Cardiac fibroblast (primary cell): ENCODE results near the gene TIPARP.

Experiments used
- DNase-seq, 2 donors: peaks; one replicate each; pipeline versions ENCODE4 v3.0.0 to v3.0.0-alpha.2; 2010; ENCODE audit warnings: low read depth in 2 of 2
- H3K4me3 ChIP-seq, 2 donors: replicated peaks in 1 of 2; 1 replicate in 1 of 2; 2 replicates in 1 of 2; pipeline ENCODE4 v1.5.1; 2011; ENCODE audit warnings: low read depth in 2 of 2, low read length in 2 of 2, mild to moderate bottlenecking in 2 of 2, moderate library complexity in 1 of 2
- TF ChIP-seq, protein P1 (sequence below): IDR thresholded peaks from one replicate; pipeline ENCODE4 v1.5.1; 2011; ENCODE audit warnings: low read depth, mild to moderate bottlenecking, low read length, inconsistent platforms

Gene TIPARP, protein sequence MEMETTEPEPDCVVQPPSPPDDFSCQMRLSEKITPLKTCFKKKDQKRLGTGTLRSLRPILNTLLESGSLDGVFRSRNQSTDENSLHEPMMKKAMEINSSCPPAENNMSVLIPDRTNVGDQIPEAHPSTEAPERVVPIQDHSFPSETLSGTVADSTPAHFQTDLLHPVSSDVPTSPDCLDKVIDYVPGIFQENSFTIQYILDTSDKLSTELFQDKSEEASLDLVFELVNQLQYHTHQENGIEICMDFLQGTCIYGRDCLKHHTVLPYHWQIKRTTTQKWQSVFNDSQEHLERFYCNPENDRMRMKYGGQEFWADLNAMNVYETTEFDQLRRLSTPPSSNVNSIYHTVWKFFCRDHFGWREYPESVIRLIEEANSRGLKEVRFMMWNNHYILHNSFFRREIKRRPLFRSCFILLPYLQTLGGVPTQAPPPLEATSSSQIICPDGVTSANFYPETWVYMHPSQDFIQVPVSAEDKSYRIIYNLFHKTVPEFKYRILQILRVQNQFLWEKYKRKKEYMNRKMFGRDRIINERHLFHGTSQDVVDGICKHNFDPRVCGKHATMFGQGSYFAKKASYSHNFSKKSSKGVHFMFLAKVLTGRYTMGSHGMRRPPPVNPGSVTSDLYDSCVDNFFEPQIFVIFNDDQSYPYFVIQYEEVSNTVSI

DNA sequence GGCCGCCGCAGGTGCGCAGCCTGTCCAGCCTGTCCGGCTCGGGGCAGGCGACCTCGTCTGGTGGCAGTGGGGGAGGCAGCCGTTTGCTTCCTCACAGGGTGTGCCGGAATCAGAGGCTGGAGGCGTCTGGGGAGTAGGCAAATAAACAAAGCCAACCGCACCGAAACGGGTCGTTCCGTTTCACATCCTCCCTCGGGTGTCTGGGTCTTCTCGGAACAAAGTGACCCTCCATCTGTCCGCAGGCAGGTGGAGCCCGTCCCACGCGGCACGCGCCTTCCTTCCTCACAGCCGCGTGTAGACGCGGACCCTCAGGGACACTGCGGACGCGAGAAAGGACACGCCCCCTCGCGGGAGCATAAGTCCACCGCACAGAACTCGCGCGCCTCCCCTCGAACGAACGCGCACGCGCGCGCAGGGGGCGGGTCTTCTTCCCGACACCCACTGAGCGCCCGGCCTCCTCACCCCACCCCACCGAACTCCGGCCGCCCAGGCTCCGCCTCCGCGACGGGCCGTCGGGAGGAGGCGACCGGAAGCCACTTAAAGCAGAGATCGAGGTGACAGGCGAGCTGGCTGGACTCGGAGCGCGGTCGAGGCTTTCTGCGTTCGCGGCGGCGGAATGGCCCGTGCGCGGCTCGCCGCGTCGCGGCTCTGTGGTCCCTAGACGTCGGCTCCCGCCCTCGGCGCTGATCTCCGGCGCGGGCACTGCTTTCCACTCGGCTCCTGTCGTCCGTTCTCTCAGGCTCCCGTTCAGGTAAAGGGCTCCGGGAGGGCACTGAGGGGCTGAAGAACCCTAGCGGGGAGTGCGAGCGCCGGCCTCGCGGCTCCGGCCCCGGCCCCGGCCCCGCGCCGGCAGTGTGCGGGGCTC, at the start of gene TIPARP:
TIPARP (plus strand) TSS at position 545 of the 865 bp plus-strand sequence. CDS start 3,108 bp downstream, outside the sequence.
- H3K4me3 ChIP-seq, result peak within 1 kb of the TSS; percentile 80 to 82
- peak; percentile 97 to 99 for DNase-seq
- TF ChIP-seq, protein P1, sequence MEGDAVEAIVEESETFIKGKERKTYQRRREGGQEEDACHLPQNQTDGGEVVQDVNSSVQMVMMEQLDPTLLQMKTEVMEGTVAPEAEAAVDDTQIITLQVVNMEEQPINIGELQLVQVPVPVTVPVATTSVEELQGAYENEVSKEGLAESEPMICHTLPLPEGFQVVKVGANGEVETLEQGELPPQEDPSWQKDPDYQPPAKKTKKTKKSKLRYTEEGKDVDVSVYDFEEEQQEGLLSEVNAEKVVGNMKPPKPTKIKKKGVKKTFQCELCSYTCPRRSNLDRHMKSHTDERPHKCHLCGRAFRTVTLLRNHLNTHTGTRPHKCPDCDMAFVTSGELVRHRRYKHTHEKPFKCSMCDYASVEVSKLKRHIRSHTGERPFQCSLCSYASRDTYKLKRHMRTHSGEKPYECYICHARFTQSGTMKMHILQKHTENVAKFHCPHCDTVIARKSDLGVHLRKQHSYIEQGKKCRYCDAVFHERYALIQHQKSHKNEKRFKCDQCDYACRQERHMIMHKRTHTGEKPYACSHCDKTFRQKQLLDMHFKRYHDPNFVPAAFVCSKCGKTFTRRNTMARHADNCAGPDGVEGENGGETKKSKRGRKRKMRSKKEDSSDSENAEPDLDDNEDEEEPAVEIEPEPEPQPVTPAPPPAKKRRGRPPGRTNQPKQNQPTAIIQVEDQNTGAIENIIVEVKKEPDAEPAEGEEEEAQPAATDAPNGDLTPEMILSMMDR, result peak; percentile 56

DNA sequence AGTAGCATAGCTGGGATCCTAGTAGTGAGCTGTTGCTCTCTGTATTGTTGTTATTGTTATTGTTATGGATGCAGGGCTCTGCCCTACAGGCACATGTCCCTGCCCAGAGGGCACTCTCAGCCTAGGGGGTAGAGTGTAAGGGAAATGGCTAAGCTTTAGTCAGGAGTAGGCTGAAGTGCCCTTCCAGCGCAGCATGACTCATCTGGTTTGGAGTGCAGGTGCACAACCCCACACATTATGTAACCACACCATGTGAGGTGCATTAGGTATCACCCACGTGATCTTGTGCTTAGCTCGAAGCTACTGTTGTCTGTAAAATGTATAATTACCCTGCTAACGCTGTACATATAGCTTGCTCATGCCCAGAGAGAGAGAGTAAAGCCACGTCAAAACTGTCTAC, 48.3 kb upstream of the TIPARP start:
- DNase-seq, result no peak
- H3K4me3 ChIP-seq, result no peak overlapping the region
- TF ChIP-seq, protein P1, result no peak

DNA sequence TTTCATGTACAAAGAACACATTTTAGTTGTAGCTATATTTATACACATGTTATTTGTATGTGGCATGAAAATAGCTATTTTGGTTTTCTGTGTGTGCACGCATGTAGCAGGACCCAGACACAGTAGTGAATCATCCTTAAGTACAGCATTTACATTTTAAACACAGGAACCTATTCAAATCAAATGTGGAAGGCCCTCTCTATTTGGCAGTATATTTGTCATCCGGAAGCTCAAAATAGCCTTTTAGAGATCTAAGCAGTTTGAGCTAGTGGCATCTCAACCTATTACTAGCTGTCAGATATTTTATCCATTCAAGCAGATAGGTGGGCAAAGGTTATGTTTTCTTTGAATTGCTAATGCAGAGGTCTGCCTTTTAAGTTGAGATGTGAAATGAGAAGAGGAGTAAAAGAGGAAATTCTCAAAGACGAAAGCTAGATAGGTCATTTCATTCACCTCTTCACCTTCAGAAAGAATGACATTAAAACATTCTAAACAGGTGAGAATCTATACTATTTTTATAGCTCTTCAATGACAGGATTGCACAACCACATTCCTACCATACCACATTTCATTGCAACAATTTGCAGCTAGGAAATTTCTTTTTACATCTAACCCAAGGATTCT, 46.3 kb upstream of the TIPARP start:
- DNase-seq, result peak in 1 of 2 donors; percentile 47
- TF ChIP-seq, protein P1, result no peak
- H3K4me3 ChIP-seq, result no peak overlapping the region

DNA sequence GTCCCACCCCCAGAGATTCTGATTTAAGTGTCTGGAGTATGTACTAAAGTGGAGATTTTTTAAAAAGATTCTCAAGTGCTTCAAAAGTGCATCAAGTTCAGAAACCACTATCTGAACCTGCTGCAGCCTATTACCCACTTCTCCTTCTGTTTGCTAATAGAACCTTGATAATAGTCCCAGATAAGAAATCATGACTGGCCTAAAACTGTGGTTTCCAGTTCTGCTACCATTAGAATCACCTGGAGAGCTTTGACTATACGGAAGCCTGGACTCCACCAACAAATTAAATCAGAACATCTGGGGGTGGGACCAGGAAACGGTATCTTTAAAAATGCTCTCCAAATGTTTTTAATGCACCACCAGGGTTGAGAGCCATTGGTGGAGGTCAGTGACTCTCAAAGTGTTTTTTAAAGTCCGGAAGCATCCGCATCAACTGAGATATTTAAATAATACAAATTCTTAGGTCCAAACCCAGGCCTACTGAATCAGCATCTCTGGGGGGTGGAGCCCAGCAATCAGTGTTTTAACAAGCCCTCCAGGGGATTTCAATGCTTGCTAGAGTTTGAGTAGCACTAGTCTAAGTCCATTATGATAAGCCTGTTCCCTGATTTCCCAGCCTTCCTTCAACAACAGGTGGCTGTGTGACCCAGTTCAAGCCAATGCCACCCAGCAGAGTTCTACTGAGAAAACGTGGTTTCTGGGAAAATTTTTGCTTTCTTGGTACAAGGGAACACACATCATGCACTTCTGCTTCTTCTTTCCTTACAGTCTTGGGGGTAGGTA, 45.4 kb upstream of the TIPARP start:
- peak in 1 of 2 donors; percentile 36 for DNase-seq
- no peak overlapping the region for H3K4me3 ChIP-seq
- TF ChIP-seq, protein P1, result no peak

DNA sequence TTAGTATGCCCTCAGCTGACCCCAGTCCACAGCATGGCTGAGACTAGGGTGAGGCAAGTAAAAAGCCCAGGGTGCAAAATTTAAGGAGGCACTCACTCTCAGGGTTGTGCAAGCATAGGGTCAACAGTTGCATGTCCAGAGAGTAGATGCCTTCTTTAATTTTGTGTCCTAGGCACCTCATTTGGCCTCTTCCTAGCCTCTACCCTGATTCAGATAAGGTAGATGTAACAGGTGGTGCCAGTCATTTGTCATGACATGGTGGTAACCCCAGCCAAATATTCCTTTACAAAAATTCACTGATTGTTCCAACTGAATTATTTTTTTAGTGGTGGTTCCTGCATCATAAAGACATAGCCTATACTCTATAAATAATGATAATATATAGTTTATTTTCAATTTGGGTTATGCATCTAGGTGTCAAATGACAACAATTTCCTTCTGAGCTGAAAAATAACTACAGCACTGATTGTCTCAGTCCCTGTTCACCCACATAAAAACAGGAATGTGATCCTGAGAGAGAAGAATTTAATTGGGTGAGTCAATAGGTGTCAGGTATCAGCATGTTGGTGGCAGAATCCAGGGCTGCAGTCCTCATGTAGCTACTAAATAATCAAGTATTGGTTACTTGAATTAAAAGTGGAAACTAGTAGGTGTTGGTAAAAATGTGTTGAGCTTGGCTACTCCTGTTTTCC, 44.2 kb upstream of the TIPARP start:
- TF ChIP-seq, protein P1, result no peak
- H3K4me3 ChIP-seq, result no peak overlapping the region
- no peak for DNase-seq
